ENCODE results near the gene FZD2. TPM values are rescaled to one million over a fixed set of nuclear protein-coding genes. Genes with fewer than 3 reads are reported as not detected.

FZD2 gene
- total RNA-seq, 1 experiment from 2014 or later, result 11.6 TPM

GRCh38 chr17:44522883-44523671 is 34.2 kb upstream of the FZD2 start:
- CTCF ChIA-PET, result interaction anchor here (0.5 to 1.6 kb wide), 12 partner anchors 24 to 337 kb away, joined by 3 to 12 read pairs (median 3); partner anchors contain the start of gene TMUB2
- peak; percentile 83 for DNase-seq

GRCh38 chr17:44523672-44523972 is 33.7 kb upstream of the FZD2 start:
- Histone ChIP-seq H3K9me2 (replicated peaks; ENCODE audit: low read length) (no peaks in the 10 kb centered on the region), H3K79me2 (ENCODE audit: low read length) (no peaks in the 10 kb centered on the region), H2AFZ (ENCODE audit: low read length) (peak overlapping the region; percentile 71), H3K9ac (ENCODE audit: low read length) (no peak overlapping the region), H3K9me3 (ENCODE audit: low read length) (0 out of 2 replicates have a peak, but pooled peaks cover 6% of the 10 kb centered on the region), H3K36me3 (ENCODE audit: low read depth, low read length) (no peaks in the 10 kb centered on the region), H3K4me3 (ENCODE audit: low read length) (no peak overlapping the region), H3K27me3 (ENCODE audit: low read length) (no peaks in the 10 kb centered on the region), H4K20me1 (ENCODE audit: low read length) (no peaks in the 10 kb centered on the region), H3K27ac (ENCODE audit: low read length) (no peak overlapping the region), H3F3A (ENCODE audit: low read length, unreplicated experiment) (no peaks in the 10 kb centered on the region), H3K4me2 (ENCODE audit: low read length) (no peak overlapping the region), H3K4me1 (ENCODE audit: insufficient read depth, low read length) (no peaks in the 10 kb centered on the region)
- BruUV-seq (replicated peaks), result no TSS peak
- no peak for TF ChIP-seq CTCF (conservative IDR thresholded peaks at IDR 0.05; ENCODE audit: low read depth, low read length)
- TF ChIP-seq EZH2phosphoT487 (IDR thresholded peaks at IDR 0.05; ENCODE audit: borderline replicate concordance, low read length), result no peak
- TF ChIP-seq EZH2 (IDR thresholded peaks at IDR 0.05; ENCODE audit: low read length, unreplicated experiment), result no peak
- DNase-seq, result no peak
- ChIA-PET POLR2A (ENCODE audit: unreplicated experiment) (interaction anchor here (0.5 to 0.6 kb wide), 2 partner anchors 174 to 349 kb away, joined by 3 to 15 read pairs; no protein-coding TSS in a partner anchor), CTCF (interaction anchor here (0.5 to 1.6 kb wide), 10 partner anchors 23 to 337 kb away, joined by 3 to 12 read pairs (median 3); partner anchors contain the start of gene TMUB2)
- intact Hi-C loops (cut with micrococcal nuclease), result loop anchor here (1.0 kb wide), 1 partner anchor 123 kb away; no protein-coding TSS in a partner anchor
- no peak for ATAC-seq

More at GRCh38 chr17:44522883-44523671, 34.2 kb upstream of the FZD2 start:
- Histone ChIP-seq H3K27ac (ENCODE audit: low read length) (no peak overlapping the region), H3K4me1 (ENCODE audit: insufficient read depth, low read length) (no peaks in the 10 kb centered on the region), H4K20me1 (ENCODE audit: low read length) (no peaks in the 10 kb centered on the region), H3K4me3 (ENCODE audit: low read length) (no peak overlapping the region), H3K79me2 (ENCODE audit: low read length) (no peaks in the 10 kb centered on the region), H3K9me2 (replicated peaks; ENCODE audit: low read length) (no peaks in the 10 kb centered on the region), H3K9ac (ENCODE audit: low read length) (no peak overlapping the region), H3F3A (ENCODE audit: low read length, unreplicated experiment) (no peaks in the 10 kb centered on the region), H3K4me2 (ENCODE audit: low read length) (no peak overlapping the region), H3K27me3 (ENCODE audit: low read length) (no peaks in the 10 kb centered on the region), H3K9me3 (ENCODE audit: low read length) (0 out of 2 replicates have a peak, but pooled peaks cover 6% of the 10 kb centered on the region), H3K36me3 (ENCODE audit: low read depth, low read length) (no peaks in the 10 kb centered on the region), H2AFZ (ENCODE audit: low read length) (peak overlapping the region; percentile 71)
- intact Hi-C loops (cut with micrococcal nuclease), result loop anchor here (1.0 kb wide), 1 partner anchor 123 kb away; no protein-coding TSS in a partner anchor
- POLR2A ChIA-PET (ENCODE audit: unreplicated experiment), result interaction anchor here (0.5 to 0.6 kb wide), 2 partner anchors 173 to 349 kb away, joined by 3 to 15 read pairs; no protein-coding TSS in a partner anchor
- no TSS peak for BruUV-seq (replicated peaks)
- no peak for TF ChIP-seq EZH2phosphoT487 (IDR thresholded peaks at IDR 0.05; ENCODE audit: borderline replicate concordance, low read length)
- no peak for TF ChIP-seq EZH2 (IDR thresholded peaks at IDR 0.05; ENCODE audit: low read length, unreplicated experiment)
- TF ChIP-seq CTCF (conservative IDR thresholded peaks at IDR 0.05; ENCODE audit: low read depth, low read length), result peak; percentile 83
- peak; percentile 90 for ATAC-seq

- Histone ChIP-seq H3K9me3 (ENCODE audit: low read length) (0 out of 2 replicates have a peak, but pooled peaks cover 6% of the 10 kb centered on the region), H3K4me3 (ENCODE audit: low read length) (no peak overlapping the region), H2AFZ (ENCODE audit: low read length) (no peak overlapping the region), H3K27ac (ENCODE audit: low read length) (no peak overlapping the region), H4K20me1 (ENCODE audit: low read length) (no peaks in the 10 kb centered on the region), H3K36me3 (ENCODE audit: low read depth, low read length) (no peaks in the 10 kb centered on the region), H3K4me2 (ENCODE audit: low read length) (no peak overlapping the region), H3K9ac (ENCODE audit: low read length) (no peak overlapping the region), H3K4me1 (ENCODE audit: insufficient read depth, low read length) (0 out of 2 replicates have a peak, but pooled peaks cover 3% of the 10 kb centered on the region), H3K27me3 (ENCODE audit: low read length) (no peaks in the 10 kb centered on the region), H3F3A (ENCODE audit: low read length, unreplicated experiment) (no peaks in the 10 kb centered on the region), H3K9me2 (replicated peaks; ENCODE audit: low read length) (no peaks in the 10 kb centered on the region), H3K79me2 (ENCODE audit: low read length) (no peaks in the 10 kb centered on the region)
- ChIA-PET POLR2A (ENCODE audit: unreplicated experiment) (no interaction called here), CTCF (no interaction called here)
- no peak for TF ChIP-seq CTCF (conservative IDR thresholded peaks at IDR 0.05; ENCODE audit: low read depth, low read length)
- TF ChIP-seq EZH2phosphoT487 (IDR thresholded peaks at IDR 0.05; ENCODE audit: borderline replicate concordance, low read length), result no peak
- no peak for TF ChIP-seq EZH2 (IDR thresholded peaks at IDR 0.05; ENCODE audit: low read length, unreplicated experiment)
- BruUV-seq (replicated peaks), result no TSS peak
- no peak for ATAC-seq
- intact Hi-C loops (cut with micrococcal nuclease), result no loop called here
- DNase-seq, result no peak
Measured at GRCh38 chr17:44527102-44527501, 30.2 kb upstream of the FZD2 start.

Data from PC-3 (cell line).